Body of pancreas (tissue), 4 donors: ENCODE measurements around the gene RPL3. TPM values are rescaled to one million over a fixed set of nuclear protein-coding genes. Genes with fewer than 3 reads are reported as not detected.
A peak's percentile ranks its signal among the peaks of the same experiment; 100 is the strongest.

Experiments used
- ATAC-seq: fragments of 150-250 bp; one replicate; pipeline ENCODE4 v1.9.1; 2016
- DNase-seq, 4 donors: peaks; one replicate each; pipeline ENCODE4 v3.0.0-alpha.2; 2019
- H3K27ac ChIP-seq, 4 donors: fragments of 200-600 bp; sonication (generic); 1 replicate in 3 of 4; 2 replicates in 1 of 4; pipeline versions ENCODE4 v1.5.1 to v1.6.1; 2016 to 2019; ENCODE audit warnings: mild to moderate bottlenecking in 1 of 4, mixed read lengths in 1 of 4, moderate library complexity in 1 of 4
- H3K27me3 ChIP-seq, 2 donors: fragments of 200-600 bp; sonication (generic); one replicate each; pipeline ENCODE4 v1.6.0; 2016; ENCODE audit warnings: mild to moderate bottlenecking in 1 of 2
- H3K36me3 ChIP-seq, 2 donors: fragments of 200-600 bp; sonication (generic); replicated peaks in 1 of 2; 2 replicates each; pipeline ENCODE4 v1.5.1; 2016; ENCODE audit warnings: low read depth in 2 of 2; ENCODE audit not compliant: insufficient read depth in 1 of 2
- H3K4me1 ChIP-seq: fragments of 200-600 bp; sonication (generic); one replicate; pipeline ENCODE4 v1.6.0; 2016
- H3K4me3 ChIP-seq, 2 donors: fragments of 200-600 bp; sonication (generic); 1 replicate in 1 of 2; 2 replicates in 1 of 2; pipeline ENCODE4 v1.5.1; 2016 to 2019
- H3K9me3 ChIP-seq, 3 donors: fragments of 200-600 bp; sonication (generic); 1 replicate in 2 of 3; 2 replicates in 1 of 3; pipeline ENCODE4 v1.5.1; 2016
- POLR2A ChIP-seq, 3 donors: fragments of 450-650 bp; IDR thresholded peaks; one replicate each; pipeline ENCODE4 v1.6.1; 2016; ENCODE audit warnings: antibody characterized with exemption in 3 of 3, mild to moderate bottlenecking in 2 of 3
- WGBS, 2 donors: methylation state at CpG; one replicate each; pipeline ENCODE4 v1.1.5; 2017; 5-methylcytosine and 5-hydroxymethylcytosine counted together
- intact Hi-C: fragments of 100-400 bp; cut with DNase I; formaldehyde crosslinking; loops from one replicate; pipeline ENCODE4 v1.15.1; 2023
- total RNA-seq, 2 donors: library from RNA; depleted of rRNA; stranded (reverse); fragments of >200 nt; gene quantifications; one replicate each; pipeline ENCODE4 v1.1.0, GENCODE V29; 2016
- TF ChIP-seq, protein P1 (sequence below), 7 experiments: fragments of 450-650 bp in 4 of 7; fragments of 200-600 bp in 3 of 7; sonication (generic) in 3 of 7; IDR thresholded peaks; one replicate each; pipeline ENCODE4 v1.5.1; 2016 to 2019; ENCODE audit warnings: antibody characterized with exemption in 7 of 7

RPL3 gene
- total RNA-seq, 2 donors from 2014 or later = 1,625 to 1,893 TPM

DNA sequence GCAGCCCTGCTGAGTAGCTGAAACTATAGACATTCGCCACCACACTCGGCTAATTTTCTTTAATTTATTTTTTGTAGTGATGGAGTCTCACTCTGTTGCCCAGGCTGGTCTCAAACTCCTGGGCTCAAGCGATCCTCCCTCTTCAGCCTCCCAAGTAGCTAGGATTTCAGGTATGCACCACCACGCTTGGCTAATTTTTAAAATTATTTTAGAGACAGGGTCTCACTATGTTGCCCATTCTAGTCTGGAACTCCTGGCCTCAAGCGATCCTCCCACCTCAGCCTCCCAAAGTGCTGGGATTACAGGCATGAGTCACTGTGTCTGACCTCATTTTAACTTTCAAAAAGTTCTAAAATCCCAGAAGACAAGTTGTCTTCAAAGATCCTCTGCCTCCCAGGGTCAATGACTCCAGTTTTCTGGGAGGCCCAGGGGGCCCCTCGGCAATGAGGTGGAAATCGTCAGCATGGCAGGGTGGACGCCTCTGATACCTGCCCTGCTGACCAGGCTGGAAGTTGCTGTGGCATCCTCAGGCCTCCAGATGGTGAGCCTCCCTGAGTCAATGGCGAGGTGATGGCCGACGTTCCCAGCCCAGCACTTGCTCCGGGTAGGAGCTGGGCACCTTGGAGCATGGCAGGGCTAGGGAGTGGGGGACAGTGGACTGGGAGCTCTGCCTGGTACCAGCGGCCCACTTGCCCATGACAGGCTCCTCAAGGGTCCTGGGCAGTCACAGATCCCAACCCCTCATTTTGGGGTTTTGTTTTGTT lies 31.1 kb downstream of the RPL3 start:
- intact Hi-C loops = no loop called here
- TF ChIP-seq POLR2A (IDR thresholded peaks at IDR 0.05) = no peak
- TF ChIP-seq, protein P1, sequence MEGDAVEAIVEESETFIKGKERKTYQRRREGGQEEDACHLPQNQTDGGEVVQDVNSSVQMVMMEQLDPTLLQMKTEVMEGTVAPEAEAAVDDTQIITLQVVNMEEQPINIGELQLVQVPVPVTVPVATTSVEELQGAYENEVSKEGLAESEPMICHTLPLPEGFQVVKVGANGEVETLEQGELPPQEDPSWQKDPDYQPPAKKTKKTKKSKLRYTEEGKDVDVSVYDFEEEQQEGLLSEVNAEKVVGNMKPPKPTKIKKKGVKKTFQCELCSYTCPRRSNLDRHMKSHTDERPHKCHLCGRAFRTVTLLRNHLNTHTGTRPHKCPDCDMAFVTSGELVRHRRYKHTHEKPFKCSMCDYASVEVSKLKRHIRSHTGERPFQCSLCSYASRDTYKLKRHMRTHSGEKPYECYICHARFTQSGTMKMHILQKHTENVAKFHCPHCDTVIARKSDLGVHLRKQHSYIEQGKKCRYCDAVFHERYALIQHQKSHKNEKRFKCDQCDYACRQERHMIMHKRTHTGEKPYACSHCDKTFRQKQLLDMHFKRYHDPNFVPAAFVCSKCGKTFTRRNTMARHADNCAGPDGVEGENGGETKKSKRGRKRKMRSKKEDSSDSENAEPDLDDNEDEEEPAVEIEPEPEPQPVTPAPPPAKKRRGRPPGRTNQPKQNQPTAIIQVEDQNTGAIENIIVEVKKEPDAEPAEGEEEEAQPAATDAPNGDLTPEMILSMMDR (IDR thresholded peaks at IDR 0.05) = no peak
- DNase-seq (no peak), ATAC-seq (no peak)
- Histone ChIP-seq H3K27me3 (no peaks in the 10 kb centered on the region), H3K36me3 (no peaks in the 10 kb centered on the region), H3K4me3 (no peak overlapping the region), H3K9me3 (peaks cover 0 to 6% (median 0%) of the 10 kb centered on the region in 3 donors), H3K27ac (no peak overlapping the region), H3K4me1 (peaks cover 45% of the 10 kb centered on the region)
- 96 to 98% methylated on average over 10 to 11 of the region's 13 CpGs for WGBS, 2 donors

DNA sequence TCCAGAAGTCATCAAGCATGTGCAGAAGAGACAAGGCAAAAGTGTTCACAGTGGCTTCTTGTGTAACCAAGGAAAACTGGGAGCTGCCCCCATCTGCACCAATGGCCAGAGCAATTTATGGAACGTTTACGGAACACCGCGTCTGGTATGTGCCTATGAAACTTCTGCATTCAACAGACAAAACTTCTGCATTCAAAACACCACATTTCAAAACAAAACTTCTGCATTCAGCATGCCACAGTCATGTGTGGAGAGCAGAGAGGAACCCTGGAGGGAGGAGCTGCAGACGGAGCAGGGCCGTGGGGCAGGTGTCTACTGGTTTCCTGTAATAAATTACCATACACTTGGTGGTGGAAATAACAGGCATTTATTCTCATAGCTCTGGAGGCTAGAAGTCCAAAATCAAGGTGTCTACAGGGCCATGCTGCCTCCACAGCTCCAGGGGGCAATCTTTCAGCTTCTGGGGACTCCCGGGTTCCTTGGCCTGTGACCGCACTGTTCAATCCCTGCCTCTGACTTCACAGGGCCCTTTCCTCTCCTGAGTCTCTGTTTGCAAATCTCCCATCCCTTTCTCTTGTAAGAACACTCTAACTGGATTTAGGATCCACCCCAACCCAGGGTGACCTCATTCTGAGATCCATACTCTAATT lies 32.2 kb downstream of the RPL3 start:
- TF ChIP-seq POLR2A (IDR thresholded peaks at IDR 0.05) = no peak
- TF ChIP-seq, protein P1 (IDR thresholded peaks at IDR 0.05) = no peak
- DNase-seq = peak in 1 of 4 donors; percentile 69
- peaks cover 0 to 6% (median 0%) of the 10 kb centered on the region in 3 donors for H3K9me3 ChIP-seq
- H3K4me1 ChIP-seq = peaks cover 36% of the 10 kb centered on the region
- no peaks in the 10 kb centered on the region for H3K36me3 ChIP-seq
- 59 to 78% methylated on average over 8 of the region's 8 CpGs for WGBS, 2 donors
- intact Hi-C loops = no loop called here
- H3K27me3 ChIP-seq = no peaks in the 10 kb centered on the region
- ATAC-seq = no peak
- no peak overlapping the region for H3K4me3 ChIP-seq
- H3K27ac ChIP-seq = peak overlapping the region in 1 of 4 donors; percentile 63

DNA sequence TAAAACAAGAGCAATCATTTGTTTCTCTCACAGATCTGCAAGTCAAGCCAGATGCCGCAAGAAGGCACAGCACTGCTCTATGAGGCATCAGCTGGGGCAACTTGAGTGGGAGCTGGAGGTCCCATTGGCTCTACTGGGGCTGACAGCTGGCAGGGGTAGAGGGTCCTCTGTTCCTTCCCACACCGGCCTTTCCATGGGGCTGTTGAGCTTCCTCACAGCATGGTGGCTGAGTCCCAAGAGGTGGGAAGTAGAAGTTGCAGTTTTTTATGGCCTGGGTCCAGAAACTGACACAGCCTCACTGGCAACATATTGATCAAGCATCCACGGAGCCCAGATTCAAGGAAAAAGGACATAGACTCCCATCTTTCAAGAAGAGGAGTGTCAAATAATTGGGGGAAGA lies 34.4 kb downstream of the RPL3 start:
- ATAC-seq (no peak), DNase-seq (no peak)
- Histone ChIP-seq H3K36me3 (no peaks in the 10 kb centered on the region), H3K4me1 (peaks cover 14% of the 10 kb centered on the region), H3K9me3 (peaks cover 0 to 6% (median 0%) of the 10 kb centered on the region in 3 donors), H3K4me3 (no peak overlapping the region), H3K27ac (no peak overlapping the region), H3K27me3 (no peaks in the 10 kb centered on the region)
- intact Hi-C loops = no loop called here
- 79 to 83% methylated on average over 1 to 3 of the region's 3 CpGs for WGBS, 2 donors
- no peak for TF ChIP-seq POLR2A (IDR thresholded peaks at IDR 0.05)
- TF ChIP-seq, protein P1 (IDR thresholded peaks at IDR 0.05) = no peak

DNA sequence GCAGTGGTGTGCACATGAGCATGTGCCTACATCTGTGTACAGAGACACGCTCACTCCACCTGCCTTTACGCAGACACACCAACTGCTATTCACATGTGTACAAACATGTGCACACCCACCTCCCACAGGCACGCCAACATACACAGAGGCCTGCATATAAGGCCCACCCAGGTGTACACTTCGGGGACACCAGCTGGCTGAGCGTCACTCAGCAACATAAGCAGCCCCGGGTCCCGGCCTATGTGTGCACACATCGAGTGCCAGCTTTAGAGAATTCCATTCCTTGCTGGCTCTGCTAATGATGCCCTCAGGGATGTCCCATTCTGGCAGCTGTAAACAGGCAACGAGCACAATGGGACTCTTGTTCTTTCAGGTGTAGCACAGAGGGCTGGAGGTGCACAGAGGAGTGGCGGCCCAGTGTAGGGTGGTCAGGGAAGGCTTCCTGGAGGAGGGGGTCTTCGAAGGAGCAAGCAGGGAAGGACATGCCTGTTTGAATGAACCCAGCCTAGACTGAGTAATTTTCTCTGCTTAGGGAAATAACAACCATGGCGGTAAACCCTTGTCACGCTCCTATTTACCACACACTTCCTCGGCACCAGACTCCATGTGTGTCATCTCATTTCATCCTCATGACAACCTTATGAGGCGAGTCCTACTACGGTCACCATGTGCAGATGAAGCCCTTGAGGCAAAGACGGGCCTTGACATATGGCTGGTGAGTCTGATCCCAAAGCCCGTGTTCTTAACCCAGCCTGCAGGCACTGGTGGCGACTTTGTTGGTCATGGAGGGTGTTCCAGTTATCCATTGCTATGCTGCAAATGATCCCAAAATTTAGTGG lies 35.1 kb downstream of the RPL3 start:
- intact Hi-C loops = no loop called here
- Histone ChIP-seq H3K4me1 (peaks cover 8% of the 10 kb centered on the region), H3K4me3 (no peak overlapping the region), H3K27ac (no peak overlapping the region), H3K27me3 (no peaks in the 10 kb centered on the region), H3K9me3 (peaks cover 0 to 6% (median 0%) of the 10 kb centered on the region in 3 donors), H3K36me3 (no peaks in the 10 kb centered on the region)
- DNase-seq = no peak
- no peak for ATAC-seq
- TF ChIP-seq, protein P1 (IDR thresholded peaks at IDR 0.05) = no peak
- no peak for TF ChIP-seq POLR2A (IDR thresholded peaks at IDR 0.05)
- WGBS, 2 donors = 86 to 89% methylated on average over 9 to 18 of the region's 19 CpGs
